Gastrocnemius medialis (tissue), 4 donors: ENCODE data around the gene PAX2.

Experiments used
- CTCF ChIP-seq, 5 experiments: fragments of 450-650 bp in 3 of 5; fragments of 200-600 bp in 2 of 5; sonication (generic) in 2 of 5; IDR thresholded peaks in 4 of 5; conservative IDR thresholded peaks in 1 of 5; 1 replicate in 4 of 5; 2 replicates in 1 of 5; pipeline ENCODE4 v1.5.1; 2016 to 2019; ENCODE audit warnings: antibody characterized with exemption in 5 of 5, mild to moderate bottlenecking in 3 of 5, moderate library complexity in 3 of 5
- POLR2A ChIP-seq, 2 donors: fragments of 450-650 bp; IDR thresholded peaks; one replicate each; pipeline ENCODE4 v1.6.1; 2017; ENCODE audit warnings: antibody characterized with exemption in 2 of 2, mild to moderate bottlenecking in 2 of 2, moderate library complexity in 2 of 2

- TF ChIP-seq CTCF (IDR thresholded peaks at IDR 0.05 in 4 of 5, conservative IDR thresholded peaks at IDR 0.05 in 1 of 5) (no peak), POLR2A (IDR thresholded peaks at IDR 0.05) (no peak)
Observed at GRCh38 chr10:100734295-100735086, 10.9 kb upstream of the PAX2 start.
